Measurements from ENCODE around the gene C1orf159.

Gene C1orf159

GRCh38 chr1:1049318-1050165 lies 66.3 kb downstream of the C1orf159 start:
- Histone ChIP-seq H3K27me3 (no peaks in the 10 kb centered on the region), H3K36me3 (peaks cover 0 to 91% (median 37%) of the 10 kb centered on the region in 3 donors), H3K4me1 (no peaks in the 10 kb centered on the region), H3K27ac (no peak overlapping the region), H3K9me3 (no peaks in the 10 kb centered on the region), H3K4me3 (no peak overlapping the region)
- intact Hi-C loops (cut with DNase I; ENCODE audit: low total_unique reads): no loop called here
- no peak for DNase-seq
- TF ChIP-seq CTCF (IDR thresholded peaks at IDR 0.05): no peak

GRCh38 chr1:1048765-1049164 lies 67.1 kb downstream of the C1orf159 start:
- H3K4me3 ChIP-seq: no peak overlapping the region
- peaks cover 0 to 91% (median 37%) of the 10 kb centered on the region in 3 donors for H3K36me3 ChIP-seq
- no peaks in the 10 kb centered on the region for H3K9me3 ChIP-seq
- H3K27me3 ChIP-seq: no peaks in the 10 kb centered on the region
- intact Hi-C loops (cut with DNase I; ENCODE audit: low total_unique reads): no loop called here
- no peak for TF ChIP-seq CTCF (IDR thresholded peaks at IDR 0.05)
- H3K27ac ChIP-seq: no peak overlapping the region
- H3K4me1 ChIP-seq: no peaks in the 10 kb centered on the region
- no peak for DNase-seq

- intact Hi-C loops (cut with DNase I; ENCODE audit: low total_unique reads): no loop called here
- Histone ChIP-seq H3K4me3 (no peak overlapping the region), H3K4me1 (no peaks in the 10 kb centered on the region), H3K36me3 (peaks cover 0 to 91% (median 37%) of the 10 kb centered on the region in 3 donors), H3K27me3 (no peaks in the 10 kb centered on the region), H3K9me3 (no peaks in the 10 kb centered on the region), H3K27ac (no peak overlapping the region)
- no peak for TF ChIP-seq CTCF (IDR thresholded peaks at IDR 0.05)
- DNase-seq: no peak
Measured at GRCh38 chr1:1047963-1048362, 67.9 kb downstream of the C1orf159 start.

GRCh38 chr1:1047407-1047806 lies 68.5 kb downstream of the C1orf159 start:
- Histone ChIP-seq H3K4me3 (no peak overlapping the region), H3K36me3 (peaks cover 0 to 90% (median 37%) of the 10 kb centered on the region in 3 donors), H3K9me3 (no peaks in the 10 kb centered on the region), H3K27ac (no peak overlapping the region), H3K4me1 (no peaks in the 10 kb centered on the region), H3K27me3 (no peaks in the 10 kb centered on the region)
- no peak for DNase-seq
- no peak for TF ChIP-seq CTCF (IDR thresholded peaks at IDR 0.05)
- intact Hi-C loops (cut with DNase I; ENCODE audit: low total_unique reads): no loop called here

GRCh38 chr1:1046767-1047166 lies 69.1 kb downstream of the C1orf159 start:
- Histone ChIP-seq H3K4me1 (no peaks in the 10 kb centered on the region), H3K27ac (no peak overlapping the region), H3K27me3 (no peaks in the 10 kb centered on the region), H3K4me3 (no peak overlapping the region), H3K36me3 (peaks cover 0 to 85% (median 35%) of the 10 kb centered on the region in 3 donors), H3K9me3 (no peaks in the 10 kb centered on the region)
- DNase-seq: no peak
- TF ChIP-seq CTCF (IDR thresholded peaks at IDR 0.05): no peak
- intact Hi-C loops (cut with DNase I; ENCODE audit: low total_unique reads): no loop called here

All from tibial artery (tissue), 4 donors.